Gastrocnemius medialis (tissue), 4 donors: Measurements from ENCODE around the gene ASCC1.

Source experiments
- CTCF ChIP-seq, 5 experiments: fragments of 450-650 bp in 3 of 5; fragments of 200-600 bp in 2 of 5; sonication (generic) in 2 of 5; IDR thresholded peaks in 4 of 5; conservative IDR thresholded peaks in 1 of 5; 1 replicate in 4 of 5; 2 replicates in 1 of 5; pipeline ENCODE4 v1.5.1; 2016 to 2019; ENCODE audit warnings: antibody characterized with exemption in 5 of 5, mild to moderate bottlenecking in 3 of 5, moderate library complexity in 3 of 5
- POLR2A ChIP-seq, 2 donors: fragments of 450-650 bp; IDR thresholded peaks; one replicate each; pipeline ENCODE4 v1.6.1; 2017; ENCODE audit warnings: antibody characterized with exemption in 2 of 2, mild to moderate bottlenecking in 2 of 2, moderate library complexity in 2 of 2

GRCh38 chr10:72162978-72163377 is 53.1 kb downstream of the ASCC1 start:
- TF ChIP-seq CTCF (IDR thresholded peaks at IDR 0.05 in 4 of 5, conservative IDR thresholded peaks at IDR 0.05 in 1 of 5) (no peak), POLR2A (IDR thresholded peaks at IDR 0.05) (no peak)
